HFF-Myc (cell line): ENCODE data around the gene RNASE9.
"Not testable (repeated sequence)": the region's sequence is repeated elsewhere in the genome, so short reads cannot be mapped to it uniquely, and the experiment has no call there.

Source experiments
- DNase-seq: peaks from one replicate; pipeline ENCODE4 v3.0.0-alpha.2; 2011; ENCODE audit warnings: low read depth; ENCODE audit errors: extremely low read depth
- H3K4me3 ChIP-seq: replicated peaks from 2 replicates; pipeline ENCODE4 v1.5.1; 2011; ENCODE audit warnings: low read depth, mild to moderate bottlenecking, control low read depth, low read length
- CTCF ChIP-seq: IDR thresholded peaks from 2 replicates; pipeline ENCODE4 v1.5.1; 2012; ENCODE audit warnings: mild to moderate bottlenecking, low read depth, low read length, control low read depth; ENCODE audit errors: missing control alignments

RNASE9 gene

GRCh38 chr14:20578325-20578724 lies 17.5 kb upstream of the RNASE9 start:
- TF ChIP-seq CTCF = no peak
- H3K4me3 ChIP-seq = no peak overlapping the region
- no peak for DNase-seq

- H3K4me3 ChIP-seq, DNase-seq: not testable (repeated sequence)
Observed at GRCh38 chr14:20572382-20572990, 11.6 kb upstream of the RNASE9 start.

GRCh38 chr14:20570720-20571119 lies 9.9 kb upstream of the RNASE9 start:
- not testable (repeated sequence) for DNase-seq, H3K4me3 ChIP-seq

- not testable (repeated sequence) for H3K4me3 ChIP-seq, DNase-seq
Observed at GRCh38 chr14:20569865-20570264, 9.0 kb upstream of the RNASE9 start.

GRCh38 chr14:20569066-20569465 lies 8.2 kb upstream of the RNASE9 start:
- TF ChIP-seq CTCF = no peak
- H3K4me3 ChIP-seq = no peak overlapping the region
- DNase-seq = no peak

GRCh38 chr14:20568393-20568792 lies 7.5 kb upstream of the RNASE9 start:
- no peak for DNase-seq
- no peak for TF ChIP-seq CTCF
- no peak overlapping the region for H3K4me3 ChIP-seq

- not testable (repeated sequence) for DNase-seq, H3K4me3 ChIP-seq
Observed at GRCh38 chr14:20567199-20567598, 6.4 kb upstream of the RNASE9 start.

- TF ChIP-seq CTCF = no peak
- DNase-seq = no peak
Observed at GRCh38 chr14:20564501-20564997, 3.7 kb upstream of the RNASE9 start.

GRCh38 chr14:20563971-20564370 lies 3.1 kb upstream of the RNASE9 start:
- H3K4me3 ChIP-seq = no peak overlapping the region
- DNase-seq = no peak
- no peak for TF ChIP-seq CTCF

More at GRCh38 chr14:20564501-20564997, 3.7 kb upstream of the RNASE9 start:
- no peak overlapping the region for H3K4me3 ChIP-seq
